ENCODE results near the gene RNU1-2.
"Not testable (repeated sequence)": the region's sequence is repeated elsewhere in the genome, so short reads cannot be mapped to it uniquely, and the experiment has no call there.

- TF ChIP-seq CTCF, POLR2A (IDR thresholded peaks at IDR 0.05): not testable (repeated sequence)
Observed at GRCh38 chr1:16918936-16919665, 23.3 kb downstream of the RNU1-2 start.

Data from suprapubic skin (tissue), 3 donors.